GM18873 (cell line): ENCODE measurements around the gene PVALB.
A peak's percentile ranks its signal among the peaks of the same experiment; 100 is the strongest.

Experiments used
- ATAC-seq: cut with Tn5 transposase; IDR thresholded peaks from one replicate; pipeline ENCODE4 v1.9.1; 2021; ENCODE audit warnings: mild to moderate bottlenecking, moderate library complexity, moderate number of reproducible peaks; ENCODE audit not compliant: unreplicated experiment, low FRiP score

PVALB gene

DNA sequence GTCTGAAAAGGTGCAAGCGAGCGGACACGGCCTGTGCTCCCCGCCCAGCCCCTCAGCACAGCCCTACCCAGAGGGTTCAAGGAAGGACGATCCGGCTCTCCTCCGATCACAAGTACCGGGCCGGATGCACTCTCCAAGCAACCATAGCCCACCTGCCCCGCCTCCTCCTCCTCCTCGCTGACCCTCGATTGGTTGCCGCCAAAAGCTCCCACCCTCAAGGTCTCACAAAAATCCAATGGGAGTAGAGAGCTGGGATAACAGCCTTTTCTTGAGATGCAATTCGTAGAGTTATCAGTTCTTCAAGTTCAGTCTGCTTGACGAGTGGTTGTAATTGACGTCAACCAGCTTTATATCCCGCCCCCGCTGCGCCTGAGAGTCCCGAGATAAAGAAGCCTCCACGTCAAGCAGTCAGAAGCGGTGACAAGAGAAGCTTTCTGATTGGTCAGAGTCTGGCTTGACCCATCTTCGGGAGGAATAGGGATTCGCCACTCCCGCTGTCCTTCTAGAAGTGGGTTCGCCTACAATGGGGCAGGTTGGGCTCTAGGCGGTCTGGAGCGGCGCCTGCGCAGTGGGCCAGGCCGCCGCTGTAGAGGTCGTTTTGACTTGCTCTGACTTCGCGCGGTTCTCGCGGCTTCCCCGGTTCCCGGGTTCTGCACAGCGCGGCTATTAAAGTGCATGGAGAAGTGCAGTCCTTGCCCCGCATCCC lies 40.7 kb downstream of the PVALB start, which contains the start of gene IFT27:
Gene IFT27 (minus strand): TSS at position 156 of the 706 bp plus-strand sequence. CDS start 412 bp downstream, outside the sequence.
- ATAC-seq = peak; percentile 86

- no peak for ATAC-seq
These were observed 41.3 kb downstream of the PVALB start for GRCh38 chr22:36775586-36775963.

- no peak for ATAC-seq
These were observed 42.9 kb downstream of the PVALB start for GRCh38 chr22:36773935-36774334.

GRCh38 chr22:36772451-36772850 lies 44.4 kb downstream of the PVALB start:
- no peak for ATAC-seq

DNA sequence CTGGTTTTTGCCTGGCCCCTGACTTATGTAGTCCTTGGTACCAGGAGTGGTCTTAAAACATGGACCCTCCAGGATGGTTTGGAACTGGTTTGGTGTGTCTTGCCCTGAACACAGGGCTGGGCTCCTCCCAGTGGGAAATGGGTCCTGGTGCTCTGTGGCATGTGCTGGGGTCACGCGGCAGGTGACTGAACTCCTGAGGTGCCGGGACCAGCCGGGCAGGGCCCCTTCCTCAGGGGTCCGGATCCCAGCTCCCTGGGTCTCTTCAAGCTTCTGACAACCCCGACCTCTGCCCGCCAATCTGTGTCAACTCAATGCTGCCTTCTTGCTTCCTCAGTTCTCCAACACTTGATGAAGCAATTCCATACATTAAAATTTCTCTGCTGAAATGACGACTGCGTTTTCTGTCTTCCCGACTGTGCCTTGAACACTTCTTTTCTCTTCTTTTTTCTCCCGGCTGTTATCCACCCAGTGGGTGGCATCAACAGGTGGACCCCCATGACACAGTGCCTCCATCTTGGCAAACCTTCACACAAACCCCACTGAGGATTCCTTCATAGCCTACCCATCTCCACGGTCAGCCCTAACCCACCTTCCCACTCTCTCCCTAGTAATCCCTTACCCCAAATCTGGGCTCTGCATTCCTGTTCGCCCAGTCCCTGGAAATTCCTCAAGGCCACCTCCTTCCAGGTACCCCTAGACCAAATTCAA lies 45.3 kb downstream of the PVALB start:
- no peak for ATAC-seq

DNA sequence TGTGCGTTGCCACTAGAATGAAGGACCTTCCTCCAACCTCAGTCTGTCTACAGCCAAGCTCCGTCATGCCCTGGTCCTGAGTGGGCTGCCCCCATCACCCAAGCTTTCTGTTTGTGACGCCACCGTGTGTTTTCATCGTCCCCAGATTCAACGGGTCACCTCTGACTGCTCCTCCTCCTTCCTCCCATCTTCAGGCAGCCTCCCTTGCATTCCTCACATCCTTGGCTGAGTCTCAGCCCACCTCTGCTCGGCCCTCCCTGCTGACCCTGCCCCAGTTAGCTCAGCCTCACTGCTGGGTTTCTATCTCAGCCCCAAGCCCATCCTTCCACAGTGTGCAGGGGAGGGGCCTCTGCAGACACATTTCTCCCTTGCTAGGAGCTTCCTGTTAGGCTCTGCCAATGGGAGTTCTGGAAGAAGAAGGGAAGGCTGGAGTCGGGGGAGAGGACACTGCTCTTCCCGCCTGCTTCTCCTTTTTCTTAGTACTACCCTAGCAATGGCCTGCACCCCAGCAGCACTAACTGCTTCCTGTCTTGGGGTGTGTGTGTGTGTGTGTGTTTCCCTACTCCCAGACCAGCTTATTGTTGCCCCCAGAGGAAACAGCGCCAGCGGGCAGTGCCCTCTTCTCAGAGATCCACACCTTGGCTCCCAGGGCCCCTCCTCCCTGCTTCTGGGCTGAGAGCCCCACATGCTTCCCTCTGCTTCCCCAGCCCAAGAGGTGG lies 46.2 kb downstream of the PVALB start:
- ATAC-seq = no peak

- ATAC-seq = no peak
These were observed 47.0 kb downstream of the PVALB start for GRCh38 chr22:36769541-36770512.

DNA sequence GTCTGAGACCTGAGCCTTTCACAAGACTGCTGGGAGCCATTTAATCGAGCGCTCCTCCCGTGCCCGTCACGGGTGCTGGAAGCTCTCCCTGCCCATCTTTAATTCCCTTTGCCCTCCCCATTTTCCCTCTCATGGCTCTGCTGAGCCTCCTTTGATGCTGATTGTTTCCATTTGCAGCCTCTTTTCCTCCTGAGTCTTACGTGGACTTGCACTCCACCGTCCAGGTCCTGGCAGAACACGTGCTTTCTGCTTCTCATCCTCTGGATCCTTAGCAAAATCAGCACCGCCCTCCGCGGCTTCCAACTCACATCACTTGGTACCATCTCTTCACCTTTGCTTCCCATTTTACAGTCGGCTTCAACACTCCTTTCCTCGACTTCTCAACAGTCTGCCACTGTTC lies 48.2 kb downstream of the PVALB start:
- no peak for ATAC-seq

GRCh38 chr22:36768141-36768540 lies 48.7 kb downstream of the PVALB start:
- ATAC-seq = no peak

DNA sequence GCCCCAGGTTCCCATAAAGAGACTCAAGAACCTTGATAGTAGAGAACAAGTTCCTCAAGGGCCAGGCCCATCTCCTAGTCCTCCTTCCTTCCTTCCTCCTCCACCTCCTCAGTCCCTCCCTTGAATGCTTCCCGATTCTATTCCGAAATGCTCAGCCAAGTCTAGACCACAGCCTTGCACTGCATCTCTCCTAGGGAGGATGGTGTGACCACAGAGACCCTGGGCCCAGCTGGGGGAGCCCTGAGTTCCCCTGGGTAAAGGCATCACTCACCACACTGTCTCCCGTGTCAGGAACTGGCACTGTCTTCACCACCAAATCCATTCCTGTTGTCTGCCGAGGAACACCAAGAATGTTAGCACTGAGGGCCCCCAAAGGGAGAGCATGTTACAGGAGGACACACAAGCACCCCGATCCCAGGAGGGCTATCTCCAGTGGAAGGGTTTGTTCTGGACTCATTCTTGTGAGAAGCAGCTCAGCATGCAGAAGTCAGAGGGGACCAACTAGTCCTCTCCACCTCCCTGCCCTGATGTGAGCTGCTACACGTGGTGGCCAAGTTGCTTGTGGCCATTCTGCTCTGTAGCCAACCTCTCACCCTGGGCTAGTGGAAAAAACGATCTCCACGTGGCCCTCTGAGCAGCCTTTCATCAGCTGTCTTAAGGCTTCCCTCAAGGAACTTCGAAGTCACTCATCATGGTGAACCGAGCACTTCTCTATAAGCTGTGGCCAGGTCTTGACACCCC lies 49.6 kb downstream of the PVALB start:
- no peak for ATAC-seq

- no peak for ATAC-seq
These were observed 50.8 kb downstream of the PVALB start for GRCh38 chr22:36765943-36766450.

DNA sequence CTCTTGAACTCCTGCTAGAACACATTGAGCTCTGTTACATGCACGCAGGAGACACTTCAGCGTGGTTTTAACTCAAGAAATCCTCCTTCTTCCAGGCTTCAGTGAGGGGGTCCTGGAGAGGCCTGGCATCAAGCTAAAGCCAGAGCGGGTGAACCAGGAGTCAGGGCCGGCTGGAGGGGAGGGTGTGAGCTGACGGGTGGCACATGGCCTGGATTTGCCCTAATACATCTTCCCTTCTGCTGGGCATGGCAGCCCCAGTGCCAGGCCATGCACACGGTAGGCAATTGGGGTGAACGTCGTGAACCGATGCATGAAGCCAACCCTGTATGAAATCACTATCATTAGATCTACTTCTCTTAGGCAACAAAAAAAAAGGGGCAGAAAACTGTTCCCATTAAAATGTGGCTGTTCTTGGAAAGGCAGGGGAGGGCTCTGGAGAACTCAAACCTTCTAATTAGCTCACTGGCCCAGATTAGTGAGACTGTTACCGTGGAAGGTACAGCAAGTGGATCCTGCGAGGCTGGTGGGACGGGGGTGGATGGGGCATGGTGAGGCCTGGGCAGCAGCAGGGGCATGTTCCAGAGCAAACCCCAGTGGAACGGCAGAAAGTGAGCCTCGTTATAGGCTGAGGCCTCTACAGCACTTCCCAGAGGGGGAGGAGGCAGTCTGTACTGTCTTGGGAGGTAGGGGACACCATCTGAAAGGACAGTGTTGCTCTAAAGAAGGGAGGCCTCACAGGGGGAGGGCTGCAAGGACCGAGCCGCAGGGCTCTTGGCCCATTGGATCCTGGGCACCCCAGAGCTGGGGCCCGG lies 51.5 kb downstream of the PVALB start:
- no peak for ATAC-seq

GRCh38 chr22:36764641-36765040 lies 52.2 kb downstream of the PVALB start:
- no peak for ATAC-seq

- ATAC-seq = no peak
These were observed 52.8 kb downstream of the PVALB start for GRCh38 chr22:36764060-36764459.

DNA sequence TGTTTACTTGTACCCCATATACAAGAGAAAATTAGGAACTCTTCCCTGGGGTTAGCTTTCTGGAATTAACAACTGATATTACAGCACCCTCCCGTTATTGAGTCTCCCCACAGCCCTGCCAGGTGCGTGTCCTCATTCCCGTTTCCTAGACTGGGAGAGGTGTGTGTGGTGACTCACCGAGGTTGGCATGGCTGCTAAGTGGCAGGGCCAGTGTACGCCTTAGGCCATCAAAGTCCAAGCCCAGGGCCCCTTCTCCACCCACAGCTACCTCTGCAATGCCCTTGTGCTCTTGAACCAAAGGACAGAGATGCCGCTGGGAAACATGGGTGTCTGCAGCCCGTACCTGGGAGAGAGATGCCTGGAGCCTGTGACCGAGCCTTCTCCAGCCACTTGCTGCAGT lies 53.3 kb downstream of the PVALB start:
- ATAC-seq = no peak

- no peak for ATAC-seq
These were observed 54.1 kb downstream of the PVALB start for GRCh38 chr22:36762687-36763260.

DNA sequence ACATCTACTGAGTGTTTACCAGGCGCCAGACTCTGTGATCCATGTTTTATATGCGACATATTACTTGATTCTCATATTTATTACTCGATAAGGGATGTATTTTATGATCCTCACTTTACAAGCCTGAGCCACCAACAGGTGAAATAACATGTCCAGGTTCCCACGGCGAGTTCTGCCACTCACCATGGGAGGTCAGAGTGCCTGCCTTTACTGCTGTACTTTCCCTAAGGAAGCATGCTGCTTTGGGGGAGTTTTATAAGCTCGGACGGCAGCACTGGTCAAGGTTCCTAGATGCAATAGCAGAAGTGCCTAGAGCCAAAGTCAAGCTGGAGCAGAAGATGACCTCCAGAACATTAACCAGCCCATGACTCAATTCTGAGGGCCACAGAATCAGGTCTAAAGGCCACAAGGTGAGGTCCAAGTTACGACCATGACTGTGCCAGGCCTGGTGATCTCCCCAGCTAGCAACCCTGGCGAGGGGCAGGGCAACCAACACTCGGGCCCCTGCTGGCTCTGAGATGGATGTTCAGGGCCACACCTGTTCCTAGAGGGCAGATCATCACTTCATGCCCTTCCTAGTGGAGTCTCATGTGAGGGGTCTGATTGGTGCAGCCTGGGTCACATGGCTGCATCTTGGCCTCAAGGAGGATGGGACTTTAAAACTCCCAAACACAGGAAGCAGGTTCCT lies 55.1 kb downstream of the PVALB start:
- no peak for ATAC-seq

DNA sequence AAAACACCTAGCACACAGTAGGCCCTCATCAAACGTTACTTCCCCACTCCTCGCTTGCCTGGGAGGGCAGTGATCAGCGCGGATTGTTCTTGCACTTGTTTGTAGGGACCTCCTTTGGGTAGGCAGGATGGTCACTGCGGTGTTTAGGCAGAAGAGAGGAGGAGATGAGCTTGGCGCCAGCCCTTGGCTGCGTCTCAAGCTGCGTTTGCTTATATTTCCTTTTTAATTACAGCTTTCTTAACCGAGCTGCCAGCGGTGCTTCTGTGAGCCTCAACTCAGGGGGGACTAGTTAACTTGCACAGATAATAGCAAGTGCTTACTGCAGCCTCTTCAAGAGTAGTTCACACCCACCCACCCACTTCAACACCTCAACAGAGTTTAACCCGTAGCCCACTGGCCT lies 56.0 kb downstream of the PVALB start:
- ATAC-seq = no peak
